Measurements from ENCODE around the gene HLA-E.
A peak's percentile ranks its signal among the peaks of the same experiment; 100 is the strongest.
"Not testable (repeated sequence)": the region's sequence is repeated elsewhere in the genome, so short reads cannot be mapped to it uniquely, and the experiment has no call there.

HLA-E gene

DNA sequence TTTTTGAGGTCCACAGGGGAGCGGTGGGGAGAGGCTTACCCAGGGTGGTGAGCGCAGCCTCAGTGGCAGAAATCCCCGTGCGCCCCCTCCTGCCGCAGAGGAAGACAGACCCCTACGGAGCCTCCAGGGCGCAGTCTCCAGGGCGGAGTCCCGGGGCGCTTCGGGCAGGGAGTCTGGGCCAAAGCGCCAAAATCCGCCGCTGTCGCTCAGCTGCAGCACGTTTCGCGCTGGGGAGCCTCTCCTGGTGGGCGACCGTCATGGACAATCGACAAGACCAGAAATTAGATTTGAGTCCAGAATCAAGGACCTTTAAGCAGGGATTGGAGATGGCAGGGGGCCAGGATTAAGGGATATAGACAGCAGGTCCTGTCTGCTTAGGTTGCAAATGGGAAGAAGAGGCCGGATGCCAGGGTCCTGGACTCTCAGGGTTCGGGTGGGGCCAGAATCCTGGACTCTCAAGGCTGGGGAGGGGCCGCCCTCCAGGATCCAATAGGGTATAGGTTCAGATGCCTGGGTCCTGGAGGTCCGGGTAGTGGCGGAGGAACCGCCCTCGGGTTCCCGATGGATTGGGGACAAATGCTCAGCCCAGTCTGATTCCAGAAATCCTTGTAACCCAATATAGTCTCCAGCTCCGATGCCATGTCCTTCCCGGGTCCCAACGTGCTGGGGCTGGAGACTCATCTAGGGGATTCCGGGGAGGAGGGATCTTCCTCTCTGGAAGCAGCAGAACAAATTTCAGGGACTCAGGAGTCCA, 7.9 kb upstream of the HLA-E start:
- no peak for DNase-seq

DNA sequence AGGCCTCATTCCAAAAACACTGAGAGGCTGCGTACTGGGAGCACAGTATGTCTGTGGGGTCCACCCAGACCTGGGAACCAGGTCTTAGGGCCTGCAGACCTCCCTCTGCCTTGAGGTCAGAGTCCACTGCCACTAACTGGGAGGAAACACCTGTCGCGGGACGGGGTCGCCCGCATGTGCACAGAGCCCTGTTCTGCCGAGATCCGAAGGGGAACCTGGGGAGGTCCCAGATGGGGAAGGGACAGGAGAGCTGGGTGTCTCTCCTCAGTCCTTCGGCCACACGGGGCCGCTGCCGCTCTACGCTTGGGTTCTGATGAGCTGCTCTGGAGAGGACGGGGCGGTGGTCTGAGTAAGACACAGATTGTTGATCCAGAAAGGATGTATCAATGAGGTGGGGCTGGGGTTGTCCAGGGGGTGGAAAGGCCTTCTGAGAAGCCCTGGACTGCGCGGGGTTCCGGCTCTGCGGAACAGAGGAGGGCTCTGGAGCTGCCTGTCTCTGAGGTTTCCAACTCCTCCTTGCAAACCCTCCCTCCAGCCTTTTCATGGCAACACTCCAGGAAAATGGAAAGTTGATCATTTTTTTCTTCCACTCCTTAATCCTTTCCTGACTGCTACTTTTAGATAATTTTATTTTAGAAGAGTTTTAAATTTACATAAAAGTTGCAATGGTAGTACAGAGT, 7.2 kb upstream of the HLA-E start:
- peak; percentile 76 to 86 for DNase-seq

DNA sequence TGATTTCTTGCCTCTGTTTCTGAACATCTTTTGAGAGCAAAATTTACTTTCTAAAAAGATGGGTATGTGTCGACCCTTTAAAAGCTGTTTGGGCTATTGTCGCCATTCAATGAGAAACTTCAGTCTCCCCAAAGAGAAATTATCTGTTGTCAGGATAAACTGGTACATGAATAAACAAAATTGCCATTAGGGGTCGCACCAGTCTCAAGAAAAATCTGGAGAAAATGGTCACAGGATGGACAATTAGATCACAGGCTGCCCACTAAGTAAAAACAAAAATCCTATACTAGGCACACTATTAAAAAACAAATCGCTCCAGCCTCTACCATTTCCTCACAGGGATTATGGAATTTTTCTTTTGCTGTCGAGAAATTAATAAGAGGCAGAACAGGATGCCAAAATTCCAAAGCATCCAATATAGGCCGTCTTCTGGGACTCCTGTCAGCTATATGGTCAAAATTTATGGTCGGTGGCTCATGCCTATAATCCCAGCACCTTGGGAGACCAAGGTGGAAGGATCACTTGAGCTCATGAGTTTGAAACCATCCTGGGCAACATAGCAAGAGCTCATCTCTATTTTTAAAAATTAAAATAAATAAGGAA, 5.5 kb upstream of the HLA-E start:
- peak; percentile 76 to 78 for DNase-seq

DNA sequence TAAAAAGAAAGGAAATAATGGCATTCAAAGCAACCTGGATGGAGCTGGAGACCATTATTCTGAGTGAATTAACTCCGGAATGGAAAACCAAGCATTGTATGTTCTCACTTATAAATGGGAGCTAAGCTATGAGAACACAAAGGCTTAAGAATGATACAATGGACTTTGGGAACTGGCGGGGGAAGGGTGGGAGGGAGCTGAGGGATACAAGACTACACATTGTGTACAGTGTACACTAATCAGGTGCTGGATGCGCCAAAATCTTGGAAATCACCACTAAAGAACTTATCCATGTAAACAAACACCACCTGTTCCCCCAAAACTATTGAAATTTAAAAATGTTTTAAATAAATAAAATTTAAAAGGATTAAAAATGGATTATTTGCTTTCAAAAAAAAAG, 4.1 kb upstream of the HLA-E start:
- no peak for DNase-seq

DNA sequence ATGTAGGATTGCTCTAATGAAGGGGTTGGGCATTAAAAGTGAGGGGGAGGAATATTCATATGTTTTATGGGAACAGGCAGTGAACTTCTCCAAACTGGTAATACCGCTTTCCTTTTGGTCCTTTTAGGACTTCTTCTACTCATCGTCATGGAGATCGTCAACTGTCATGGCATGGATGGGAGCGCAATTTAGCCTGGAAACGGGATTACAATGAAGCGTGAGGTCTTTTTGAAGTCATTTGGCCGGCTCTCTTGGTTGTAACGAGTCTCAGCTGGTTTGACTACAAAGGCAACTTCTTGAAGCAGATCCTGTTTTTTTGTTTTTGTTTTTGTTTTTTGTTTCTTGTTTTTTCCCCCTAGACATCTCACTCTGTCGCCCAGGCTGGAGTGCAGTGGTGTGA, 1.4 kb upstream of the HLA-E start:
- DNase-seq = no peak

DNA sequence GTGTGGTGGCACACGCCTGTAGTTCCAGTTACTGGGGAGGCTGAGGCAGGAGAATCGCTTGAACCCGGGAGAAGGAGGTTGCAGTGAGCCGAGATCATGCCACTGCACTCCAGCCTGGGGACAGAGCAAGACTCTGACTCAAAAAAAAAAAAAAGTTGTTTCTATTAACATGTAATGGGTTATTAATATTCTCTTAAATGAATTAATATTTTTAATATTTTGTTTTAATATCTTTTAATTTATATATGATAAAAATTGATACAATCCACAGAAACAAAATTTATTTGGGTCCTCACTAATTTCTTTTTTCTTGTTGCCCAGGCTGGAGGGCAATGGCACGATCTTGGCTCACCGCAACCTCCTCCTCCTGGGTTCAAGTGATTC, 620 bp upstream of the HLA-E start:
- not testable (repeated sequence) for DNase-seq

DNA sequence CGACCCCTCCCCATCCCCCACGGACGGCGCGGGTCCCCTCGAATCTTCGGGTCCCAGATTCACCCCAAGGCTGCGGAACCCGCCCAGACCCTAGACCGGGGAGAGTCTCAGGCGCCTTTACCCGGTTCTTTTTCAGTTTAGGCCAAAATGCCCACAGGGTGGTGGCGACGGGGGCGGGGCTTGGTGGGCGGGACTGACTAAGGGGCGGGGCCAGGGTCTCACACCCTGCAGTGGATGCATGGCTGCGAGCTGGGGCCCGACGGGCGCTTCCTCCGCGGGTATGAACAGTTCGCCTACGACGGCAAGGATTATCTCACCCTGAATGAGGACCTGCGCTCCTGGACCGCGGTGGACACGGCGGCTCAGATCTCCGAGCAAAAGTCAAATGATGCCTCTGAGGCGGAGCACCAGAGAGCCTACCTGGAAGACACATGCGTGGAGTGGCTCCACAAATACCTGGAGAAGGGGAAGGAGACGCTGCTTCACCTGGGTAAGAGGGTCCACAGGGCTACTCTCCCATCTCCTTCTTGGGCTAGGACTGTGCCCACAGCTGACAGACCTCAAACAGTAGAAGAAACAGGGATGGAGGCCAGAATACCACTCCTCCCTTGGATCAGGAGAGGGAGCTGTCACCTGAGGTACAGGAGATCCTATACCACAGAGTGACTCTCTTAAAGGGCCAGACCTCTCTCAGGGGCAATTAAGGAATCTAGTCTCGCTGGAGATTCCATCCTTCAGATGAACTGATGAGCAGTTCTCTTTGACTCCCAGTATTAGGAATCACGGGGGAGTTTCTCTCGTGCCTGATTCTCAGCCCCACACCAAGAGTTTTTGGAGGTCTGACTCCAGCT, 942 bp downstream of the HLA-E start:
- DNase-seq = peak; percentile 26 to 30

DNA sequence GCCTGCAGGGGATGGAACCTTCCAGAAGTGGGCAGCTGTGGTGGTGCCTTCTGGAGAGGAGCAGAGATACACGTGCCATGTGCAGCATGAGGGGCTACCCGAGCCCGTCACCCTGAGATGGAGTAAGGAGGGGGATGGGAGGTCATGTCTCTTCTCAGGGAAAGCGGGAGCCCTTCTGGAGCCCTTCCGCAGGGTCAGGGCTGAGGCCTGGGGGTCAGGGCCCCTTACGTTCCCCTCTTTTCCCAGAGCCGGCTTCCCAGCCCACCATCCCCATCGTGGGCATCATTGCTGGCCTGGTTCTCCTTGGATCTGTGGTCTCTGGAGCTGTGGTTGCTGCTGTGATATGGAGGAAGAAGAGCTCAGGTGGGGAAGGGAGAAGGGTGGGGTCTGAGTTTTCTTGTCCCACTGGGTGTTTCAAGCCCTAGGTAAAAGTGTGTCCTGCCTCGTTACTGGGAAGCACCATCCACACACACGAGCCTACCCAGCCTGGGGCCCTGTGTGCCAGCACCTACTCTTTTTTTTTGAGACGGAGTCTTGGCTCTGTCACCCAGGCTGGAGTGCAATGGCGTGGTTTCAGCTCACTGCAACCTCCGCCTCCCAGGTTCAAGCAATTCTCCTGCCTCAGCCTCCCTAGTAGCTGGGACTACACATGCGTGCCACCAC, 2.1 kb downstream of the HLA-E start:
- not testable (repeated sequence) for DNase-seq

DNA sequence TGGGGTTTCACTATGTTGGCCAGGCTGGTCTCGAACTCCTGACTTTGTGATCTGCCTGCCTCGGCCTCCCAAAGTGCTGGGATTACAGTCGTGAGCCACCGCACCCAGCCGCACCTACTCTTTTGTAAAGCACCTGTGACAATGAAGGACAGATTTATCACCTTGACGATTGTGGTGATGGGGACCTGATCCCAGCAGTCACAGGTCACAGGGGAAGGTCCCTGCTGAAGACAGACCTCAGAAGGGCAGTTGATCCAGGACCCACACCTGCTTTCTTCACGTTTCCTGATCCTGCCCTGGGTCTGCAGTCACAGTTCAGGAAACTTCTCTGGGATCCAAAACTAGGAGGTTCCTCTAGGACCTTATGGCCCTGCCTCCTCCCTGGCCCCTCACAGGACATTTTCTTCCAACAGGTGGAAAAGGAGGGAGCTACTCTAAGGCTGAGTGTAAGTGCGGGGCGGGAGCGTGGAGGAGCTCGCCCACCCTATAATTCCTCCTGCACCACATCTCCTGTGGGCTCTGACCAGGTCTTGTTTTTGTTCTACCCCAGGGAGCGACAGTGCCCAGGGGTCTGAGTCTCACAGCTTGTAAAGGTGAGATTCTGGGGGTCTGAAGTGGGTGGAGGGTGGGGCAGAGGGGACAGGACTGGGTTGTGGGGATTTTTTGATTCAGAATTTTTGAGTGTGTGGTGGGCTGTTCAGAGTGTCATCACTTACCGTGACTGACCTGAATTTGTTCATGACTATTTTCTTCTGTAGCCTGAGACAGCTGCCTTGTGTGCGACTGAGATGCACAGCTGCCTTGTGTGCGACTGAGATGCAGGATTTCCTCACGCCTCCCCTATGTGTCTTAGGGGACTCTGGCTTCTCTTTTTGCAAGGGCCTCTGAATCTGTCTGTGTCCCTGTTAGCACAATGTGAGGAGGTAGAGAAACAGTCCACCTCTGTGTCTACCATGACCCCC, 3.0 kb downstream of the HLA-E start:
- no peak for DNase-seq

DNA sequence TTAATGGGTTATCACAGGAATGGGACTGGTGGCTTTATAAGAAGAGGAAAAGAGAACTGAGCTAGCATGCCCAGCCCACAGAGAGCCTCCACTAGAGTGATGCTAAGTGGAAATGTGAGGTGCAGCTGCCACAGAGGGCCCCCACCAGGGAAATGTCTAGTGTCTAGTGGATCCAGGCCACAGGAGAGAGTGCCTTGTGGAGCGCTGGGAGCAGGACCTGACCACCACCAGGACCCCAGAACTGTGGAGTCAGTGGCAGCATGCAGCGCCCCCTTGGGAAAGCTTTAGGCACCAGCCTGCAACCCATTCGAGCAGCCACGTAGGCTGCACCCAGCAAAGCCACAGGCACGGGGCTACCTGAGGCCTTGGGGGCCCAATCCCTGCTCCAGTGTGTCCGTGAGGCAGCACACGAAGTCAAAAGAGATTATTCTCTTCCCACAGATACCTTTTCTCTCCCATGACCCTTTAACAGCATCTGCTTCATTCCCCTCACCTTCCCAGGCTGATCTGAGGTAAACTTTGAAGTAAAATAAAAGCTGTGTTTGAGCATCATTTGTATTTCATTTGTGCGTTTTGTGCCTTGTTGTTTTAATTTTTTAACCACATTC, 4.4 kb downstream of the HLA-E start:
- no peak for DNase-seq

DNA sequence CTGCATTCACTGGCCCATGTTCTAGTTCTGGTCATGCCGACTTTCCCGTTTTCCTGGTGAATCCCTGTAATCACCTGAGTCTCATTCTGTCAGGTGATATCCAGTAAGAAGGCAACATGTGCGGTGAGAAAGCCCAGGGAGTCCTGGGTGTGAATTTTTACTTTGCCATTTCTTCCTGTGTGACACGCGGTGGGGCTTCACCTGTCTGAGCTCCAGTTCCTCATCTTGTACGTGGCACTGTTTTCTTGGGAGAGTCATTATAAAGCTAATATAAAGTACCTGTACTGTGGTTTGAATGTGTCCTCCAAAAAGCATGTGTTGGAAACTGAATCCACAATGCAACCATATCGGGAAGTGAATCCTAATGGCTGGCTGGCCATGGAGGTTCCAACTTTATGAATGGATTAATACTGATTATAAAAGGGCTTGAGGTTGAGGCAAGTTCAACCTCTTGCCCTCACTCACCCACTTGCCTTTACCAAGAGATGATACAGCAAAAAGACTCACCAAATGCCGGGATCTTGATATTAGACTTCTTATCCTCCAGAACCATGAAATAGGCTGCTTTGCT, 5.1 kb downstream of the HLA-E start:
- DNase-seq = no peak

DNA sequence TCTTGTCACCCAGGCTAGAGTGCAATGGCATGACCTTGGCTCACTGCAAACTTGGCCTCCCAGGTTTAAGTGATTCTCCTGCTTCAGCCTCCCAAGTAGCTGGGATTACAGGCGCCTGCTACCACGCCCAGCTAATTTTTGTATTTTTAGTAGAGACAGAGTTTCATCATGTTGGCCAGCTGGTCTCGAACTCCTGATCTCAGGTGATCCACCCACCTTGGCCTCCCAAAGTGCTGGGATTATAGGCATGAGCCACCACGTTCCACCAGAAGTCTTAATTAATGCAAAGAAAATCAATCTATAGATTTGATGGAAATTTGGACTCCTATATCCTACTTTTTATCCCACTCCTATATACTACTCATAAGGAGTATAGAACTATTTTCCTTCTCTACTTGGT, 5.8 kb downstream of the HLA-E start:
- not testable (repeated sequence) for DNase-seq

DNA sequence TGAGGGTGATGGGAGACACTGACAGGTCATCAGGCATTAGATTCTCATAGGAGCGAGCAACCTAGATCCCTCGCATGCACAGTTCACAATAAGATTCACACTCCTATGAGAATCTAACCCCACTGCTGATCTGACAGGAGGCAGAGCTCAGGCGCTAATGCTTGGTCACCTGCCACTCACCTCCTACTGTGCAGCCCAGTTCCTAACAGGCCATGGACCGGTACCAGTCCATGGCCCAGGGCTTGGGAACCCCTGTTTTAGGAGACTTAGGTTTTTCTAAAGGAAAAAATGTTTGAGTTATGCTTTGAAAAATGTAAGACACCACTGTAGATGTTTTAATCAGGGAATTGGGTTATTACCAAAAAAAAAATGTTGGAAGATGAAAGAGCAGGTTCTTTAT, 6.7 kb downstream of the HLA-E start:
- DNase-seq = no peak

DNA sequence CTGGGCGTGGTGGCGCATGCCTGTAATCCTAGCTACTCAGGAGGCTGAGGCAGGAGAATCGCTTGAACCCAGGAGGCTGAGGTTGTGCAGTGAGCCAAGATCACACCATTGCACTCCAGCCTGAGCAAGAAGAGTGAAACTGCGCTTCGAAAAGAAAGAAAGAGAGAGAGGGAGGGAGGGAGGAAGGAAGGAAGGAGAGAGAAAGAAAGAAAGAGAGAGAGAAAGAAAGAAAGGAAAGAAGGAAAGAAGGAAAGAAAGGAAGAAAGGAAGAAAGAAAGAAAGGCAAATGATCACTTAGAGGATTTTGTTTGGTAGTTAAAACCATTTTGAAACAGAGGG, 7.9 kb downstream of the HLA-E start:
- not testable (repeated sequence) for DNase-seq

DNA sequence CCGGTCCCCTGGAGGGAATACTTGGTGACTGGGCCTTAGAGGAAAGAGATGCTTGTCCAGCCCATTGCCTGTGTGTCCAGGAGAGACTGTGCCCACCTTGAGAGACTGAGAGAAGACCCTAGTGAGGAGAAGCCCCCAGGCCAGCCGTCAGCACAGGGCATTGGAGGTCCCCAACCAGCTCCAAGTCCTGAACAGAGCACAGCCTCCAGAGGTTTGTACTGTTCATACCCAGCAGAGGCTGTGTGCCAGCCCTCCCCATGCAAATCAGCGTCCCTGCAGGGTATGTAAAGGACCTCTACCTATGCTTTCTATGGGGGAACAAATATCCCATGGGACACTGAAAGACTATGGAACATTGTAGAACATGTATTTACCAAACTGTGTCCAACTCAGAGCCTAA, 8.4 kb downstream of the HLA-E start:
- no peak for DNase-seq

DNA sequence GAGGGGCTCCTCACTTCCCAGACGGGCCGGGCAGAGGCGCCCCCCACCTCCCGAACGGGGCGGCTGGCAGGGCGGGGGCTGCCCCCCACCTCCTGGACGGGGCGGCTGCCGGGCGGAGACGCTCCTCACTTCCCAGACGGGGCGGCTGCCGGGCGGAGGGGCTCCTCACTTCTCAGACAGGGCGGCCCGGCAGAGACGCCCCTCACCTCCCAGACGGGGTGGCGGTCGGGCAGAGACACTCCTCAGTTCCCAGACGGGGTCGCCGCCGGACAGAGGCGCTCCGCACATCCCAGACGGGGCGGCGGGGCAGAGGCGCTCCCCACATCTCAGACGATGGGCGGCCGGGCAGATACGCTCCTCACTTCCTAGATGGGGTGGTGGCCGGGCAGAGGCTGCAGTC, 9.4 kb downstream of the HLA-E start:
- DNase-seq = not testable (repeated sequence)

DNA sequence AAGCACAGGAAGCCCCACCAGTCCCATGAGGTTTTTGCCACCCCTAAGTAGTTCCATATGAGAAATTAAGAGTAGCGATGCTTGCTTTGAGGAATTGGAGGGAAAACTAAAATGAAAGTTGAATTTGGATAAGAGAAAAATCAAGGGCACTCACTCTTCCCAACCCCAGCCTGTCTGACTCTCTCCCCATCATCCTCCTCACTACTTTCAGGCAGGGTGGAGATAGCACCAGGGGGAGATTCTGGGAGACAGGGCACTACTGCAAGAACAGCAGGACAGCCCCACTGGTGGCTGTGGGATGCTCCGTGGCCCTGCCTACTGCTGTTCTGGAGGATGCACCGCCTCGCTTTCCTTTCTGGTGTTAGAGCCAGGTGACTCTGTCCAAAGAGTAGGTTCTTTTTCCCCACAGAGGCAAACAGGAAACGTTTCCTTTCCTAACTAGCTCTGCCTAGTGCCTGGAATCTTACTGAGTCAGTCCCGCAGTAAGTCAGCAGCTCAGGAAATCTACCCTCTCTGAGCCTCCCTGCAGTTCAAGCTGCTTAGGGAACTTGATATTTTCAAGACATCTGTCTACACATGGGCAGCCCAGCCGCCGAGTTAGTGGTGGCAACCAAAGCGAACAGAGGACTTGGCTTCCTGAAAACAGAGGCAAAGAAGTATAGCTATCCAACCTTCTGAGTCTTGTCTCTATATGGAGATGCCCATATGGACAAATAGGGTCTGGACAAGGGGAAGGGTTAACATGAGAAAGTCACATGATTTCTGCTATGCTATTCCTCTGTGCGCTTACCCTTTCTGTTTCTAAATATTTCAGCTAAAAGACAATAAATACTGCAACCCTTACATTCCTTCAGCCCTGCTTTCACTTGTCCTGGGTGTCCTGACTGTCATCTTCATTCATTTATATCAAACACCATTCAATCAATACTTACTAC, 11.4 kb downstream of the HLA-E start:
- DNase-seq = peak; percentile 64 to 65

DNA sequence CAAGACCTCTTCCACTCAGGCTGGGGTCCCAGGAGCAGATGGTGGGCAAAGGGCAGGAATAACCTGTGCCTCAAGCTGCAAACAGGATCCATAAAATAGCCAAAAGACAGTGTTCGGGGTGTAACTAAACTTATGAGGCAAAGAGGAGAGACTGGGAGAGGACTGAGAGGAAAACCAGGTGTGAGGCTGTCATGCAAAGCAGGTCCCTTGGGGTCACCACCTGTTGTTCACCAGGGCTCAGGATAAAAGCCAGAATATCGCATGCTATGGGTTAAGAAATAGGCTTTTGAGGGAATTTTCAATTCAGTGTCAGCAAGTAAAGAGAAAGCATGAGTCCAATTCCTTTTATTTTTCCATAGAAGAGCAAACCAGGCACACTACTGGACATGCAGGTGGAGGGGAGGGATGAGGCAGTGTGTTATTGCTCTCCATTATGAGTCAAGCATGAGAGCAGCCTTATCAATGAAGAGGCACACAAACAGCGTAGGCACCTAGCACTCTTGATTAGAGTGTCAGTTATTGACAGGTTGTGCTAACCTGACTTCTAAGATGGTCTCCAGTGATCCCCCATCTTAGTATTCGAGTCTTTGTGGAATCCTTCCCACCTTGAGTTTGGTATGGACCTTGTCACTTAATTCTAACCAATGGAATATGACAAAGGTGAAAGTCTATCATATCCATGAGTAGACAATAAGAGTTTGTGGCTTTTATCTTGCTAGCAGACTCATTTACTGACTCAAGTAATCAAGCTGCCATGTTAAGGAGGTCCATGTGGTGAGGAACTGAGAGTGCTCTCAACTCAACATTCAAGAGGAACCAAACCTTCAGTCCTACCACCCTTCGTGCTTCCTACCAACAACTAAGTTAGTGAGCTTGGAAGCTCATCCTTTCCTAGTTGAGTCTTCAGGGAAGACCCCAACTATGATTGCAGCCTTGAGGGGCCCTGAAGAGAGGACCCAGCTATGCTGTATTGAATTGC, 18.8 kb downstream of the HLA-E start:
- DNase-seq = peak; percentile 11 to 15

Data from Kasumi-1 (cell line).